Measurements from ENCODE around the gene PRXL2B. TPM values are rescaled to one million over a fixed set of nuclear protein-coding genes. Genes with fewer than 3 reads are reported as not detected.

PRXL2B gene
- total and polyA plus RNA-seq, 4 donors, result 19.0 to 85.9 (median 52.0) TPM

DNA sequence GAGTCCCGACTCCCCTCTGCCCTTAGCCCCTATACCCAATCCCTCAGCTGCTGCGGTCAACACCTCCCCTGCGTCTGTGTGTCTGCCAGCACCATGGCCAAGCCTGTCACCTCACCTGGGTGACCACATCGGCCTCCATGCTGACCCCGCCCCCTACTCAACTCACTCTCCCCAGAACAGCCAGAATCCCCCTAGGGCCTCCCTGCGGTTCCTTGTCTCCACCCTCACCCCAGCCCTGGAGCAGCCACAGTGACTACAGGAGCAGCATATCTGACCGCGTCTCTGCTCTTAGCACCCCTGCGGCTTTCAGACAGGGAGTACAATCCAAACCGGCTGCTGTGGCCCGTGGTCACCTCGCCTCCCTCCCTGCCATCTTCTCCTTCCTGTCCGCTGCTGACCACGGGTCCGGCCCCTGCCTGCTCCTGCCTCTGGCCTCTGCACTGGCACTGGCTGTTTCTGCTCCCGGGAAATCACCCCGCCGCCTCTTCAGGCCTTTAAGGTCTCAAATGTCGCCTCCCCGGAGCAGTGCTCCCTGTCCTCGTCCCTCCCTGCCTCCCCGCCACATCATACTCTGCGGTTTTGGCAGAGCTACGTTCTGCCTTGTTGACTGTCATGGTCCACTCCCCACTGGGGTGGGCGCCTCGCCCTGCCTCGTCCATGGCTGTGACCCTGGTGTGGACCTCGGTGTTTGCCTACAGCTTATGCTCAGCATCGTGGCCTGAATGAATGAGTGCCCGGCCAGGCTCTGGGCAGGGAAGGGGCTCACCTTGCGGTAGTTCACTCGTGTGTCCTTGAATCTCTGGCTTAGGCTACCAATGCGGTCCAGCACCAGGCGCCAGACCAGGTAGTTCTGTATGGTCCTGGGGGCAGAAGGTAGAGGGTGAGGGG lies 11.1 kb downstream of the PRXL2B start:
- Histone ChIP-seq H3K27ac (ENCODE audit: low read depth, low read length) (no peak overlapping the region), H3K36me3 (ENCODE audit: control insufficient read depth, insufficient read depth, low read length) (peaks cover 3% of the 10 kb centered on the region), H3K4me1 (ENCODE audit: control insufficient read depth, insufficient read depth, low read length) (peaks cover 11% of the 10 kb centered on the region), H3K9me3 (ENCODE audit: control insufficient read depth, insufficient read depth, low read length) (peaks cover 4% of the 10 kb centered on the region), H3K27me3 (ENCODE audit: control insufficient read depth, insufficient read depth, low read length) (peaks cover under 1% of the 10 kb centered on the region), H3K4me3 (ENCODE audit: low read depth, low read length) (no peak overlapping the region)
- no peak for DNase-seq (ENCODE audit: low read depth in 4 of 6, low spot score in 6 of 6)
- WGBS (ENCODE audit: insufficient coverage), result 78% methylated on average over 33 of the region's 34 CpGs

DNA sequence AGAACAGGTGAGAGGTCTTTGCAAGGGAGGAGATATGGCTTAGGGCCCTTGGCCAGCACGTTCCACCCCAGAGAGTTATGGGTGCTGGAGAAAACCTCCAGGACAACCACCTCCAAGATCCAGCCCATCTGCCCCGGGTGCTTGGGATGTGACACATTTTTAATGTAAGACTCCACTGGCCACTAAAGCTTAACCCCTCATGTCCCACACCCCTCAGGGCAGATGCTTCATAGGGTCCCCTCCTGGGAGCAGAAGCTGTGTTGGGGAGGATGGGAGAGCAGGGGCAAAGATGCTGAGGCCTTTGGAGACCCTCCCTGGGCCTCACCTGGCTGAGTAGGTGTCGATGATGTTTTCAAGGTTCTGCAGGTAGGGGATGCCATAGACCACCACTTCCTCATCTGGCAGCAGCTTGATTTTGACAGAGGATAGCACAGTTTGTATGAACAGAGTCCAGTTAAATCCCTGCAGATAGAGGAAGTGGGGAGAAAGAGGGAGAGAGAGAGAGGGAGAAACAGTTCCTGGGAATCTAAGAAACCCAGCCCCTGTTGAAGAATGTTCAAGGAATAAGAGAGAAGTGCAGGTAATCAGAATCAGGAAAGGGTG lies 11.9 kb downstream of the PRXL2B start:
- Histone ChIP-seq H3K9me3 (ENCODE audit: control insufficient read depth, insufficient read depth, low read length) (peaks cover 4% of the 10 kb centered on the region), H3K27ac (ENCODE audit: low read depth, low read length) (no peak overlapping the region), H3K27me3 (ENCODE audit: control insufficient read depth, insufficient read depth, low read length) (peaks cover 2% of the 10 kb centered on the region), H3K4me1 (ENCODE audit: control insufficient read depth, insufficient read depth, low read length) (peaks cover 8% of the 10 kb centered on the region), H3K36me3 (ENCODE audit: control insufficient read depth, insufficient read depth, low read length) (peaks cover 3% of the 10 kb centered on the region), H3K4me3 (ENCODE audit: low read depth, low read length) (no peak overlapping the region)
- DNase-seq (ENCODE audit: low read depth in 4 of 6, low spot score in 6 of 6), result no peak
- WGBS (ENCODE audit: insufficient coverage), result no CpG with 5 or more reads among the region's 3 CpGs

DNA sequence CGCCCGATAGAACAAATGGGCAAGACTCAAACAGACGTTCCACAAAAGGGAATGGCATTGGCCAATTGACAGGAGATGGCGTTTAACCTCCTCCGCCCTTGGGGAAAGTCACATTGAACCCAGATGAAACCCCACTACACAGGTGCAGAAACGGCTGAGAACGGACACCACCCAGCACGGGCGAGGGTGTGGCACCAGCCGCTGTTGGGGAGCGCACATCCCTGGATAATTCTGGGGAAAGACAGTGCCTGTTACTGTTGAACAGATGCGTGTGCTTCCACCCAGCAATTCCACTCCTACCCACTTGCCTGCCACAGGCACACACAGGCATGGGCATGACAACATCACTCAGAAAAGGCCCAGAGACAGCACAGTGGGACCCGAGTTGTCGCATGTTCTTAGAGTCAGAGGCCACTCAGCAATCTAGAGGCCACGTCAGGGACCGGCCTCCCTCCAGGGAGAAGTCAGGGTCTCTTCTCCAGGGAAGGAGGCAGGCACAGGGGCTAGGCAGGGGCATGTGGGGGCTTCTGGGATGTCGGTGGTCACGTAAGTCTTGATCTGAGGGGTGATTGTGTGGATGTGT lies 15.2 kb downstream of the PRXL2B start:
- Histone ChIP-seq H3K4me1 (ENCODE audit: control insufficient read depth, insufficient read depth, low read length) (peaks cover 3% of the 10 kb centered on the region), H3K27ac (ENCODE audit: low read depth, low read length) (no peak overlapping the region), H3K27me3 (ENCODE audit: control insufficient read depth, insufficient read depth, low read length) (peaks cover 2% of the 10 kb centered on the region), H3K9me3 (ENCODE audit: control insufficient read depth, insufficient read depth, low read length) (peaks cover 4% of the 10 kb centered on the region), H3K4me3 (ENCODE audit: low read depth, low read length) (no peak overlapping the region), H3K36me3 (ENCODE audit: control insufficient read depth, insufficient read depth, low read length) (no peaks in the 10 kb centered on the region)
- 85% methylated on average over 16 of the region's 18 CpGs for WGBS (ENCODE audit: insufficient coverage)
- no peak for DNase-seq (ENCODE audit: low read depth in 4 of 6, low spot score in 6 of 6)

DNA sequence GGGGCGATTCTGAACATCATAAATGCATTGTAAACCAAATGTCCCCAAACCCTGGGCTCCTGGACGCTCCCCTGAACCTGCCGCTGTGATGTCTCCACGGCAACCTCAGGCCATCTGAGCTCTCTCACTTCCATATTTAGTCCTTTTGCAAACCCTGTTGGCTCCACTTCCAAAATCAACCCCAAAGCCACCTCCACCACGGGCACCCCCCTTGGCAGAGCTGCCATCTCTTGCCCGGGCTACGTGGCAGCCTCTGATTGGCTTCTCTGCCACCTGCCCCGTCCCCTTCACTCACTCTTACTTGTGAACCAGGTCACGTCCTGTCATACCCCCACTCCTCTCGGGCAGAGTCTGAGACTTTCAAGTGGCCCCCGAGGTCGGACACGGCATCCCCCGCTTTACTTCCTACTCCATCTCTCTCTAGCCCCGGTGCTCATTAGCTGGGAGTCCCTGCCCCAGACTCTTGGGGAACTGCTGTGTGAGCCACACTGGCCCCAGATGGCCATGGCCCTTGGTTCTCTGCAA lies 15.8 kb downstream of the PRXL2B start:
- H3K4me1 ChIP-seq (ENCODE audit: control insufficient read depth, insufficient read depth, low read length), result peaks cover 8% of the 10 kb centered on the region
- H3K4me3 ChIP-seq (ENCODE audit: low read depth, low read length), result no peak overlapping the region
- no peaks in the 10 kb centered on the region for H3K36me3 ChIP-seq (ENCODE audit: control insufficient read depth, insufficient read depth, low read length)
- no peak overlapping the region for H3K27ac ChIP-seq (ENCODE audit: low read depth, low read length)
- peaks cover 2% of the 10 kb centered on the region for H3K27me3 ChIP-seq (ENCODE audit: control insufficient read depth, insufficient read depth, low read length)
- DNase-seq (ENCODE audit: low read depth in 4 of 6, low spot score in 6 of 6), result no peak
- peaks cover 4% of the 10 kb centered on the region for H3K9me3 ChIP-seq (ENCODE audit: control insufficient read depth, insufficient read depth, low read length)
- WGBS (ENCODE audit: insufficient coverage), result 69% methylated on average over 15 of the region's 15 CpGs

DNA sequence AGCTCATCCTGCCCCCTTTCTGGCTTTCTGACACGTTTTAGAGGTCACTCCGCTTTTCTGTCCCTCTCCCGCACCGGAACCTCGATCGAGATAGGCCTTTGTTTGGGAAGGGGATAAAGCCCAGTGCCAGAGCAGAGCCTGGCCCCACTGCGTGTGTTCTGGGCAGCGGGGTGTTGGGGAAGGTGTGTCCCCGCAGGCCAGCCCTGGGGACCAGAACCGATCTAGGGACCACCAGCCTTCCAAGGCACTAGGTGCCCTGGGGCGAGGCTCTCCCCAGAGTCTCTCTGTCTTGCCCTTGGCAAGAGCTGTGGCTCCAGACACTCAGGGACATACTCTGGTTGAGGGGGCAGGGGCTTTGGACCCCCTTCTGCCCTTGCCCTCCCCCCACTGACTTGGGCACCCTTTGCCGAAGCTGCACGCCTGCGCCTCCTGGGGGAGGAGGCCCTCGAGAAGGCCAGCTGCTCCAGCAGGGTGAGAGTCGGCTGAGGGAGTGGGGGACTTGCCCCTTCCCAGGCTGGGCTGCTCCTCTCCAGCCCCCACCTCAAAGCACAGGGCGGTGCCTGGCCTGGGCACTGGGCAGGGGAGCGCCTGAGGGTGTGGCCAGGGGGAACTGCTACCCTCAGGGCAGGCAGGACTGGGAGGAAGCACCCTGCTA lies 16.4 kb downstream of the PRXL2B start:
- H3K36me3 ChIP-seq (ENCODE audit: control insufficient read depth, insufficient read depth, low read length), result no peaks in the 10 kb centered on the region
- peaks cover 13% of the 10 kb centered on the region for H3K4me1 ChIP-seq (ENCODE audit: control insufficient read depth, insufficient read depth, low read length)
- H3K4me3 ChIP-seq (ENCODE audit: low read depth, low read length), result no peak overlapping the region
- WGBS (ENCODE audit: insufficient coverage), result 80% methylated on average over 13 of the region's 18 CpGs
- peaks cover 4% of the 10 kb centered on the region for H3K9me3 ChIP-seq (ENCODE audit: control insufficient read depth, insufficient read depth, low read length)
- H3K27me3 ChIP-seq (ENCODE audit: control insufficient read depth, insufficient read depth, low read length), result peaks cover 2% of the 10 kb centered on the region
- H3K27ac ChIP-seq (ENCODE audit: low read depth, low read length), result no peak overlapping the region
- DNase-seq (ENCODE audit: low read depth in 4 of 6, low spot score in 6 of 6), result no peak

DNA sequence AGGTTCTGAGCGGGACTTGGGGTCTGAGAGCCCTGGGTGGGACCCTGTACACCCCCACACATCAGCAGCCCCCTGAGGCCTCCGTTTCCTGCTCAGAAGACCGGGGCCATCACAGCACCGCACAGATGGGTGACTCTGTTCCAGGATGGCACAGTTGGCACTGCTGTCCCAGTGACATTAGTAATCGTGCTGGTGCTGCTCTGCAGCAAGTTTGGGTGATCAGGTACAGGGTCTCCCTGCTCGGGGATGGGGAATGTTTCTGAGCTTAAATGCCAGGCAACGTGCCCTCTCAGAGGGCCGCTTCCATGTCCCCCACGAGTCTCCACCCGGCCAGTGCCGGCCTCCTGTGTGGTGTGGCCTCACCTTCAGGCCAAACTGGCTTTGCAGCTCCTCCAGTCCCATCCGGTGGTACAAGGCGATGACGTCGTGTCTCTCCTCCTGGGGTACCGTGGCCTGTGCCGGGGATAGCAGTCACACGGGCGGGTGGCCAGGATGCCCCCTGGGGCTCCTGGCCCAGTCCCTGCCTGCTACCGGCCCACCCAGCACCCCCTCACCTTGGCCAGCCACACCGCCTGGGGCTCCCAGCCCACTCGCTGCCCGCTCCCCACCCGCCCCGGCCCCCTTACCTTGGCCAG lies 17.1 kb downstream of the PRXL2B start:
- Histone ChIP-seq H3K36me3 (ENCODE audit: control insufficient read depth, insufficient read depth, low read length) (no peaks in the 10 kb centered on the region), H3K27me3 (ENCODE audit: control insufficient read depth, insufficient read depth, low read length) (peaks cover 2% of the 10 kb centered on the region)

DNA sequence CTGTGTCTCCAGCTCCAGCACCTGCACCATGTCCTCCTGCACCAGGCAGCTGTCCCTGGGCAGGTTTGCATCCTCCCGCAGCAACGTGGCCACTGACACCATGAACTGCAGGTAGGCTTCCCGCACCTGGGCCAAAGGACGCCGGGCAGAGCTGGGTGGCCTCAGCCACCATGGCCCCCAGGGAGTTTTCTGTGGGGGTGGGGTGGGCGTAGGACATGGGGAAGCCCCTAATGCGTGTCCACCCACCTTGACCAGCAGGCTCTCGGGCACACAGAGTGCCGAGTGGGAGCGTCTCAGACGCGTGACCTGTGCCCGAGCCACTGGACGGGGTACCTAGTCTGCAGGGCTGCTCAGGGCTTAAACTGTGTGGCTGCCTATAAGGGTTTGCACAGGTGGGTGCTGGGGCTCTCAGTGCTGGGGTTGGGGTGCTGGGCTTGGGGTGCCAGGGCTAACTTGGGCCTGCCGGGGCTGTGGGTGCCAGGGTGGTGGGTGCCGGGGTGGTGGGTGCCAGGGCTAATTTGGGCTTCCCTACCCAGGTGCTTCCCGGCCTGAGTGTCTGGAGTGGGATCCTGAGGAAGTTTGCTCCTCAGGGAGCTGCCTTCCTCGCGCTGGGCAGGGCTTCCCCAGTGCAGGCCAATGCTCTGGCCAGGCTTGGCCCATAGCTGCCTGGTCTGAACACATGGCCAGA lies 17.7 kb downstream of the PRXL2B start:
- Histone ChIP-seq H3K4me3 (ENCODE audit: low read depth, low read length) (no peak overlapping the region), H3K27ac (ENCODE audit: low read depth, low read length) (no peak overlapping the region), H3K4me1 (ENCODE audit: control insufficient read depth, insufficient read depth, low read length) (peaks cover 18% of the 10 kb centered on the region), H3K9me3 (ENCODE audit: control insufficient read depth, insufficient read depth, low read length) (no peaks in the 10 kb centered on the region), H3K27me3 (ENCODE audit: control insufficient read depth, insufficient read depth, low read length) (peaks cover 2% of the 10 kb centered on the region), H3K36me3 (ENCODE audit: control insufficient read depth, insufficient read depth, low read length) (no peaks in the 10 kb centered on the region)
- DNase-seq (ENCODE audit: low read depth in 4 of 6, low spot score in 6 of 6), result no peak
- 89% methylated on average over 19 of the region's 19 CpGs for WGBS (ENCODE audit: insufficient coverage)

More for the DNA sequence above, 17.1 kb downstream of the PRXL2B start:
- H3K9me3 ChIP-seq (ENCODE audit: control insufficient read depth, insufficient read depth, low read length), result peaks cover under 1% of the 10 kb centered on the region
- no peak overlapping the region for H3K27ac ChIP-seq (ENCODE audit: low read depth, low read length)
- DNase-seq (ENCODE audit: low read depth in 4 of 6, low spot score in 6 of 6), result no peak
- WGBS (ENCODE audit: insufficient coverage), result 89% methylated on average over 25 of the region's 25 CpGs
- peaks cover 13% of the 10 kb centered on the region for H3K4me1 ChIP-seq (ENCODE audit: control insufficient read depth, insufficient read depth, low read length)
- H3K4me3 ChIP-seq (ENCODE audit: low read depth, low read length), result no peak overlapping the region

DNA sequence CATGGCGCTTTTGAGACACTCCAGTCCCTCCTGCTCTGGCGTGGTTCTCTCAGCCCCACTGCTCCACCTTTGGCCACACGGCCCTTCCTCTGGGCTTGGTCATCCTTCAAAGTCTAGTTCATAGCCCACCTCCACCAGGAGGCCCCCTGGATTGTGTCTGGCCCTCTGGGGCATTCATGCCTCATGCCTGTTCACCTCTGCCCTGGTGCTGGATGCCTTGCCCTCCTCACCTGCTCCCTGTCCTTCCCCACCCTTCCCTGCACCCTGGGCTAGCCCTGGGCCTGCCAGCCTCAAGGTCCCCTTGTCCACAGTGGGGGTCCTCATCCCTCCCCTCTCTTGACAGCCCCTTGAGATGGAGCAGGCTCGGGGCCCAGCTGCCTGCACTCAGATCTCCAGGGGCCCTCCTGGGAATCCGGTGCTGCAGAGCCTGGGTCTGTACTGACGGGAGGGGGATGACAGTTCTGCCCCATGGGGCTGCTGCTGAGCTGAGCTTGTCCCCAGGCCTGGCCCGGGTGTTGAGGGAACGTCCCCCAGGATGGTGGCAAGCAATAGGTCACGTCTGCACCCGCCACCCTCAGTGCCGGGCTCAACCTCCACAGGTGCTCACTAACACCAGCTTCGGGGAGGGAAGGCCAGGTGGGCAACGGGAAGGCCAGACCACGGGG lies 18.4 kb downstream of the PRXL2B start:
- peaks cover 2% of the 10 kb centered on the region for H3K27me3 ChIP-seq (ENCODE audit: control insufficient read depth, insufficient read depth, low read length)
- WGBS (ENCODE audit: insufficient coverage), result 81% methylated on average over 14 of the region's 14 CpGs
- H3K36me3 ChIP-seq (ENCODE audit: control insufficient read depth, insufficient read depth, low read length), result no peaks in the 10 kb centered on the region
- no peak overlapping the region for H3K27ac ChIP-seq (ENCODE audit: low read depth, low read length)
- H3K9me3 ChIP-seq (ENCODE audit: control insufficient read depth, insufficient read depth, low read length), result no peaks in the 10 kb centered on the region
- DNase-seq (ENCODE audit: low read depth in 4 of 6, low spot score in 6 of 6), result no peak
- no peak overlapping the region for H3K4me3 ChIP-seq (ENCODE audit: low read depth, low read length)
- peaks cover 24% of the 10 kb centered on the region for H3K4me1 ChIP-seq (ENCODE audit: control insufficient read depth, insufficient read depth, low read length)

All from spinal cord (tissue), 10 donors.